GM19238 (cell line): Measurements from ENCODE around the gene APCDD1L.

Experiments used
- DNase-seq: peaks from one replicate; pipeline ENCODE4 v3.0.0; 2011; ENCODE audit warnings: low spot score; ENCODE audit not compliant: insufficient read length

APCDD1L gene

GRCh38 chr20:58492074-58492718 is 23.0 kb downstream of the APCDD1L start:
- no peak for DNase-seq

GRCh38 chr20:58486207-58486606 is 29.0 kb downstream of the APCDD1L start:
- DNase-seq, result no peak

GRCh38 chr20:58485393-58485792 is 29.8 kb downstream of the APCDD1L start:
- DNase-seq, result no peak

GRCh38 chr20:58483470-58483869 is 31.7 kb downstream of the APCDD1L start:
- DNase-seq, result no peak

GRCh38 chr20:58483051-58483450 is 32.1 kb downstream of the APCDD1L start:
- DNase-seq, result no peak

- DNase-seq, result no peak
Observed at GRCh38 chr20:58482416-58482815, 32.8 kb downstream of the APCDD1L start.

- no peak for DNase-seq
Observed at GRCh38 chr20:58481481-58482021, 33.6 kb downstream of the APCDD1L start.

GRCh38 chr20:58480551-58481336 is 34.5 kb downstream of the APCDD1L start:
- no peak for DNase-seq

GRCh38 chr20:58479726-58480440 is 35.3 kb downstream of the APCDD1L start:
- DNase-seq, result no peak

- DNase-seq, result no peak
Observed at GRCh38 chr20:58478141-58478805, 36.9 kb downstream of the APCDD1L start.

- DNase-seq, result no peak
Observed at GRCh38 chr20:58475466-58475865, 39.7 kb downstream of the APCDD1L start.

GRCh38 chr20:58473453-58474425 is 41.5 kb downstream of the APCDD1L start:
- no peak for DNase-seq

GRCh38 chr20:58472273-58473018 is 42.8 kb downstream of the APCDD1L start:
- DNase-seq, result no peak

GRCh38 chr20:58471193-58472164 is 43.7 kb downstream of the APCDD1L start:
- DNase-seq, result no peak

GRCh38 chr20:58470336-58471192 is 44.6 kb downstream of the APCDD1L start:
- DNase-seq, result no peak

- DNase-seq, result no peak
Observed at GRCh38 chr20:58469616-58470015, 45.6 kb downstream of the APCDD1L start.
